Measurements from ENCODE around the gene DDX10. TPM values are rescaled to one million over a fixed set of nuclear protein-coding genes. Genes with fewer than 3 reads are reported as not detected.

DDX10 gene
- total and polyA plus RNA-seq, 9 of the 15 experiments (the other 6 are each of a cell fraction or from before 2014, with no cell fraction given) = 33.9 to 94.6 (median 50.7) TPM

DNA sequence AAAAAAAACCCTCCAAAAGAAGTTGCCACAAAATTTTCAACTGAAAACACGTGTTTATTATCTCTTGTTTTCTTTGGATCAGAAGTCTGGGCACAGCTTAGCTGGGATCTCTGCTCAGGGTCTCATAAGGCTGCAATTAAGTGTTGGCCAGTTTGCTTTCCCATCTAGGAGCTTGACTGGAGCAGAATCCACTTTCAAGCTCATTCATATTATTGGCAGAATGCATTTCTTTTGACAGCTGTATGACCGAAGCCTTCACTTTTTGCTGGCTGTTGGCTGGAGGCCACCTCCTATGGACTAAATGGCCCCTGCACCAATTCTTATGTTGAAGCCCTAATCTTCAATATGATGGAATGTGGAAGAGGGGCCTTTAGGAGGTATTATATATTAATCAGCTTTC, 139.6 kb downstream of the DDX10 start:
- no peaks in the 10 kb centered on the region for H3K4me1 ChIP-seq (replicated peaks in 1 of 2; ENCODE audit: control insufficient read depth in 2 of 2, insufficient read depth in 2 of 2, low read length in 2 of 2)
- H3K4me3 ChIP-seq = no peak overlapping the region
- H3K79me2 ChIP-seq (ENCODE audit: control insufficient read depth, insufficient read depth, low read length) = peaks cover 8% of the 10 kb centered on the region; the same call in 1 of the 3 replicates
- no peaks in the 10 kb centered on the region for H3K9me1 ChIP-seq (ENCODE audit: control insufficient read depth, insufficient read depth, low read length)
- no TSS peak for BruUV-seq (replicated peaks)
- DNase-seq (ENCODE audit: extremely low read depth in 1 of 4, low spot score in 3 of 4) = no peak
- intact Hi-C loops (cut with micrococcal nuclease) = no loop called here
- no peak overlapping the region for H2AFZ ChIP-seq (ENCODE audit: low read depth, low read length)
- no peaks in the 10 kb centered on the region for H3K27me3 ChIP-seq (ENCODE audit: control insufficient read depth in 2 of 2, insufficient read depth in 2 of 2, low read length in 2 of 2)
- 81% methylated on average over 2 of the region's 2 CpGs for WGBS (ENCODE audit: insufficient coverage, low coverage, missing lambda C conversion rate)
- H3K36me3 ChIP-seq (ENCODE audit: control insufficient read depth, insufficient read depth, low read length) = no peaks in the 10 kb centered on the region; the same call in 2 of the 3 replicates
- ChIA-PET POLR2A (interaction anchor here (0.7 to 1.0 kb wide), 2 partner anchors 10 to 18 kb away, joined by 3 read pairs; no protein-coding TSS in a partner anchor), CTCF (ENCODE audit: low intra/inter-chr PET ratio) (no interaction called here)
- H3K9ac ChIP-seq (ENCODE audit: insufficient read depth in 1 of 2, low read depth in 2 of 2, low read length in 2 of 2) = no peak overlapping the region
- in situ Hi-C loops (cut with MboI) = no loop called here
- ATAC-seq = no peak
- FAIRE-seq = no peak
- H4K20me1 ChIP-seq (replicated peaks; ENCODE audit: control insufficient read depth, insufficient read depth, low read length) = no peaks in the 10 kb centered on the region
- H3K27ac ChIP-seq (ENCODE audit: extremely low read depth, low read depth, low read length) = no peak overlapping the region
- H3K4me2 ChIP-seq (ENCODE audit: insufficient read depth, low read length) = no peak overlapping the region
- H3K9me3 ChIP-seq (replicated peaks; ENCODE audit: control insufficient read depth, insufficient read depth, low read depth, low read length) = no peaks in the 10 kb centered on the region
- no peak for TF ChIP-seq E2F3 (CRISPR knock-in tag; IDR thresholded peaks at IDR 0.05)
- TF ChIP-seq RBM39 (optimal IDR thresholded peaks at IDR 0.05; ENCODE audit: low read depth, low read length) = no peak
- TF ChIP-seq, protein P1, sequence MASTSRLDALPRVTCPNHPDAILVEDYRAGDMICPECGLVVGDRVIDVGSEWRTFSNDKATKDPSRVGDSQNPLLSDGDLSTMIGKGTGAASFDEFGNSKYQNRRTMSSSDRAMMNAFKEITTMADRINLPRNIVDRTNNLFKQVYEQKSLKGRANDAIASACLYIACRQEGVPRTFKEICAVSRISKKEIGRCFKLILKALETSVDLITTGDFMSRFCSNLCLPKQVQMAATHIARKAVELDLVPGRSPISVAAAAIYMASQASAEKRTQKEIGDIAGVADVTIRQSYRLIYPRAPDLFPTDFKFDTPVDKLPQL (IDR thresholded peaks at IDR 0.05; ENCODE audit: extremely low read depth, insufficient read length) = no peak
- TF ChIP-seq ZBTB40 (IDR thresholded peaks at IDR 0.05) = no peak
- no peak for TF ChIP-seq ZBTB40 (CRISPR knock-in tag; IDR thresholded peaks at IDR 0.05)
- TF ChIP-seq PHB (CRISPR knock-in tag; IDR thresholded peaks at IDR 0.05) = no peak
- no peak for TF ChIP-seq HDAC1 (IDR thresholded peaks at IDR 0.05)
- TF ChIP-seq ZNF655 (CRISPR knock-in tag; IDR thresholded peaks at IDR 0.05) = no peak
- TF ChIP-seq, protein P2, sequence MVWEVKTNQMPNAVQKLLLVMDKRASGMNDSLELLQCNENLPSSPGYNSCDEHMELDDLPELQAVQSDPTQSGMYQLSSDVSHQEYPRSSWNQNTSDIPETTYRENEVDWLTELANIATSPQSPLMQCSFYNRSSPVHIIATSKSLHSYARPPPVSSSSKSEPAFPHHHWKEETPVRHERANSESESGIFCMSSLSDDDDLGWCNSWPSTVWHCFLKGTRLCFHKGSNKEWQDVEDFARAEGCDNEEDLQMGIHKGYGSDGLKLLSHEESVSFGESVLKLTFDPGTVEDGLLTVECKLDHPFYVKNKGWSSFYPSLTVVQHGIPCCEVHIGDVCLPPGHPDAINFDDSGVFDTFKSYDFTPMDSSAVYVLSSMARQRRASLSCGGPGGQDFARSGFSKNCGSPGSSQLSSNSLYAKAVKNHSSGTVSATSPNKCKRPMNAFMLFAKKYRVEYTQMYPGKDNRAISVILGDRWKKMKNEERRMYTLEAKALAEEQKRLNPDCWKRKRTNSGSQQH (CRISPR knock-in tag; IDR thresholded peaks at IDR 0.05) = no peak
- no peak for TF ChIP-seq ZNF431 (CRISPR knock-in tag; IDR thresholded peaks at IDR 0.05)
- TF ChIP-seq ZNF830 (CRISPR knock-in tag; IDR thresholded peaks at IDR 0.05) = no peak
